ENCODE results near the gene PPOX. TPM values are rescaled to one million over a fixed set of nuclear protein-coding genes. Genes with fewer than 3 reads are reported as not detected.

Gene PPOX
- total RNA-seq, 4 donors from 2014 or later = 22.2 to 75.2 (median 37.2) TPM

GRCh38 chr1:161193561-161194235, 27.5 kb downstream of the PPOX start:
- no peak overlapping the region for H3K4me3 ChIP-seq
- peaks cover 57% of the 10 kb centered on the region for H3K4me1 ChIP-seq
- no peak for TF ChIP-seq POLR2AphosphoS5 (IDR thresholded peaks at IDR 0.05)
- no peak for TF ChIP-seq EP300 (IDR thresholded peaks at IDR 0.05)
- TF ChIP-seq CTCF (IDR thresholded peaks at IDR 0.05) = no peak
- TF ChIP-seq POLR2A (IDR thresholded peaks at IDR 0.05) = no peak
- DNase-seq (ENCODE audit: low spot score in 2 of 2) = no peak
- H3K36me3 ChIP-seq = no peaks in the 10 kb centered on the region
- H3K27ac ChIP-seq = no peak overlapping the region
- WGBS = 76% methylated on average over 11 of the region's 21 CpGs
- H3K9me3 ChIP-seq = no peaks in the 10 kb centered on the region
- H3K27me3 ChIP-seq = no peaks in the 10 kb centered on the region

GRCh38 chr1:161195171-161195570, 28.9 kb downstream of the PPOX start:
- H3K4me1 ChIP-seq = peaks cover 69% of the 10 kb centered on the region
- H3K36me3 ChIP-seq = no peaks in the 10 kb centered on the region
- H3K4me3 ChIP-seq = no peak overlapping the region
- WGBS = 68% methylated on average over 4 of the region's 4 CpGs
- DNase-seq (ENCODE audit: low spot score in 2 of 2) = no peak
- TF ChIP-seq CTCF (IDR thresholded peaks at IDR 0.05) (no peak), POLR2AphosphoS5 (IDR thresholded peaks at IDR 0.05) (no peak), EP300 (IDR thresholded peaks at IDR 0.05) (no peak), POLR2A (IDR thresholded peaks at IDR 0.05) (no peak)
- no peak overlapping the region for H3K27ac ChIP-seq
- H3K9me3 ChIP-seq = no peaks in the 10 kb centered on the region
- H3K27me3 ChIP-seq = no peaks in the 10 kb centered on the region

- TF ChIP-seq POLR2A (IDR thresholded peaks at IDR 0.05) (no peak), EP300 (IDR thresholded peaks at IDR 0.05) (no peak), POLR2AphosphoS5 (IDR thresholded peaks at IDR 0.05) (no peak), CTCF (IDR thresholded peaks at IDR 0.05) (no peak)
- Histone ChIP-seq H3K4me1 (peaks cover 75% of the 10 kb centered on the region), H3K27me3 (no peaks in the 10 kb centered on the region), H3K27ac (peak overlapping the region; percentile 98), H3K4me3 (peak overlapping the region; percentile 45), H3K9me3 (no peaks in the 10 kb centered on the region), H3K36me3 (no peaks in the 10 kb centered on the region)
- DNase-seq (ENCODE audit: low spot score in 2 of 2) = no peak
- 95% methylated on average over 6 of the region's 7 CpGs for WGBS
Measured at GRCh38 chr1:161196111-161196510, 29.9 kb downstream of the PPOX start.

GRCh38 chr1:161196521-161197451, 30.6 kb downstream of the PPOX start:
- 56% methylated on average over 23 of the region's 27 CpGs for whole genome bisulfite sequencing
- no peak for TF ChIP-seq POLR2AphosphoS5 (IDR thresholded peaks at IDR 0.05)
- no peak for TF ChIP-seq EP300 (IDR thresholded peaks at IDR 0.05)
- no peak for TF ChIP-seq CTCF (IDR thresholded peaks at IDR 0.05)
- peak in 1 of 2 donors; percentile 22 for TF ChIP-seq POLR2A (IDR thresholded peaks at IDR 0.05)
- no peak for DNase-seq (ENCODE audit: low spot score in 2 of 2)
- Histone ChIP-seq H3K27ac (peak overlapping the region; percentile 98), H3K27me3 (no peaks in the 10 kb centered on the region), H3K4me1 (peaks cover 81% of the 10 kb centered on the region), H3K9me3 (no peaks in the 10 kb centered on the region), H3K36me3 (no peaks in the 10 kb centered on the region), H3K4me3 (peak overlapping the region; percentile 45)
